Stimulated activated CD4-positive, alpha-beta T cell treated with anti-CD3 and anti-CD28 coated beads, Interleukin-12 subunit alpha, Interleukin-12 subunit beta, amount 100 ng/mL, for 48 hours (primary cell): ENCODE measurements around the gene RUNX1.
A peak's percentile ranks its signal among the peaks of the same experiment; 100 is the strongest.

Experiments
- DNase-seq, 3 donors: peaks; one replicate each; pipeline ENCODE4 v3.0.0-alpha.2; 2020; ENCODE audit warnings: low read depth in 2 of 3, low spot score in 1 of 3

Gene RUNX1

GRCh38 chr21:35062016-35062415 is 12.9 kb upstream of the RUNX1 start:
- no peak for DNase-seq

DNA sequence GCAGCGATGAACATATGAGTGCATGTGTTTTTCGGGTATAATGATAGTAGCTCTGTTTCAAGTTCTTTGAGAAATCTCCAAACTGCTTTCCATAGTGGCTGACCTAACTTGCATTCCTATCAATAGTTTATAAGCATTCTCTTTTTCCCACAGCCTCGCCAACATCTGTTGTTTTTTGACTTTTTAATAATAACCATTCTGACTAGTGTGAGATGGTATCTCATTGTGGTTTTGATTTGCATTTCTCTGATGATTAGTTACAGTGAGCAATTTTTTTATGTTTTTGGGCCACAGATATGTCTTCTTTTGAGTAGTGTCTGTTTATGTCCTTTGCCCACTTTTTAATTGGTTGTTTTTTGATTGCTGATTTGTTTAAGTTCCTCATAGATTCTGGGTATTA is 10.6 kb upstream of the RUNX1 start:
- no peak for DNase-seq

DNA sequence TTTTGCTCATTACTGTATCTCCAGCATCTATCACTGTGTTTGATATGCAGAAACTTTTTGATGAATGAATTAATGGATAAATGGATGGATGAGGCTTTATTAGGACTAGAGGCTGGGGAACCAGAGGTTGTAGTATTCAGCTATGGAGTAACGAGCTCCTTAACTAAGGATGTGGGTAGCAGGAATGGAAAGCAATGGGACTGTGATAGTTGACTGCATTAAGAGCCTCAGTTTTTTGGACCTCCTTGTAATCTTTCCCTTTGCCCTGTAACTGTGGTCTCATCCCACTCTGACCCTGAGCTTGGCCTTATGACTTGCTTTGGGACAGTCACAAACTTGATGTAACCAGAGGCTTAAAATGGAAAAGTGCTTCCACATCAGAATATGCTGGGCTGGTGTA is 9.0 kb upstream of the RUNX1 start:
- no peak for DNase-seq

- DNase-seq, result no peak
Observed at GRCh38 chr21:35057428-35057827, 8.3 kb upstream of the RUNX1 start.

GRCh38 chr21:35053356-35054096 is 4.4 kb upstream of the RUNX1 start:
- no peak for DNase-seq

DNA sequence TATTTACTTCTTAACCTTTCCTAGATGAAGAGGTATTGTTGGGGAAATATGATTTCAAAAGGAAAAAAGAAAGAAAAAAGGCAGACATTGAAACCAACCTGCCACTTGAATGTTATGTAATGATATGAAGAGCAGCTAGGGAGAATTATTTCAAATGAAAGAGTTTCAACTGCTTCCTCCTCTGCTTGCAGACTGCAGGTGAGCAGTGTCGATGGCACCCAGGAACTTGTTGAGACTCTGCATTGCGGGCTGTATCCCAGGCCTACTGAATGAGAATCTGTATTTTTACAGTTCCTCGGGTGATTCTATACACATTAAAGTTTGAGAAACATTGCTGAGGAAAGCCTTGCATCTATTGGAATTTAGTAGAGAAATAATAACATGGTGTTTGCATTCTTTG is 3.7 kb upstream of the RUNX1 start:
- DNase-seq, result no peak

DNA sequence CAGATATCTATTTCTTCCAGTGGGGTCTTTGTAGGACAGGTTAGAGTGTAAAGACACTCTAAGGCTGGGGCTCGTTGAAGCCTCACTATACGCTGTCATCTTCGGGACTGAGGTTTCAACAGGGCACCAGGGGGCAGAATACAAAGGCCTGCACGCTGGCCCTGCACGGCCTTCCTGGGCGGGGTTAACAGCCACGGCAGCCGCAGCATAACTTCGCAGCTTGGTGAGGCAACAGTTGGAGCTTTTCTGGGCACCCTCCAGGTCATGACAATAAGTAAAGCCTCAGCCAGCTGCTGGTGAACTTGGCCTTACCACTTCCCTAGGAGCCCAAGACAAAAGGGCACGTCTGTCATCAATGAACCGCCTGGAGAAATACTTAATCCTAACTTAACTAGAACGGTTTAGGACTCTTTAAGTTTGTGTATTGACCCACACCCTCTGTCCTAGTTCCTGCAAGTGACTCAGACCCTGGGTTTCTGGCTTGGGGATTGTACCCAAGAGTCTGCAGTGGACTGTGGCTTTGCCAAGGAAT is 2.3 kb upstream of the RUNX1 start:
- DNase-seq, result peak; percentile 75 to 80 (median 79)

- DNase-seq, result no peak
Observed at GRCh38 chr21:35050348-35051286, 1.5 kb upstream of the RUNX1 start.

GRCh38 chr21:35048183-35048601 is 910 bp downstream of the RUNX1 start:
- no peak for DNase-seq

DNA sequence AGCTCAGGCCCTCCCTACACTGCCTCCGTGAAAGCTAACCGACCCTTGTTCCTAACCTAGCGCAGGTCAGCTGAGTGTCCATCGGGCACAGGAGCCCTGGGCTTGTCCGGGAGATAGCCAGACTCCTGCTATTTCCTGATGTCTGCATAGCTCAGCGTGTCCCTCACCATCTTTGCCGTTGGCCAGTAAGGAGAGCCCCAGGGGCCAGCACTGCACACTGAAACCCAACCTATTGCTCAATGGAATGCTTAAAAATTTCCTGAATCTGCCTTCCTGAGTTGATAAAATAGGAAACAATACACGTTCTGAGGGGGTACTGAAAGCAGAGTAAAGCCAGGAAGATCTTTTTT is 2.2 kb downstream of the RUNX1 start:
- no peak for DNase-seq

DNA sequence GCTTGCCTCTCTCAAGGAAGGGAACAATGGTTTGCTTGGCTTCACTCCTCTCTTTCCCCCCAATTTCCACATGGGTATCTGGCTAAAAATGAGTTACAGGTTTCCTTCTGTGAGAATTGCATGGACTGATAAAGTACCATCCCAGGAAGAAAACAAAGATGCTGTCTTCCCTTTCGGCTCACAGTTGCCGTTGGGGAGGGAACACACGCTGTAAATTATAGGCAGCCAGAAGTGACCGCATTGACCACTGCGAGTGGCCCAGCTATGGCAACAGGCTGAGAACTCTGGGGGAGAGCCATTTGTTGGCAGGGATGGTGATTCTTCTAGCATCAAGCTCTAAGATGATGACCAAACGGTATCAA is 2.9 kb downstream of the RUNX1 start:
- no peak for DNase-seq

- no peak for DNase-seq
Observed at GRCh38 chr21:35045542-35046262, 3.4 kb downstream of the RUNX1 start.

DNA sequence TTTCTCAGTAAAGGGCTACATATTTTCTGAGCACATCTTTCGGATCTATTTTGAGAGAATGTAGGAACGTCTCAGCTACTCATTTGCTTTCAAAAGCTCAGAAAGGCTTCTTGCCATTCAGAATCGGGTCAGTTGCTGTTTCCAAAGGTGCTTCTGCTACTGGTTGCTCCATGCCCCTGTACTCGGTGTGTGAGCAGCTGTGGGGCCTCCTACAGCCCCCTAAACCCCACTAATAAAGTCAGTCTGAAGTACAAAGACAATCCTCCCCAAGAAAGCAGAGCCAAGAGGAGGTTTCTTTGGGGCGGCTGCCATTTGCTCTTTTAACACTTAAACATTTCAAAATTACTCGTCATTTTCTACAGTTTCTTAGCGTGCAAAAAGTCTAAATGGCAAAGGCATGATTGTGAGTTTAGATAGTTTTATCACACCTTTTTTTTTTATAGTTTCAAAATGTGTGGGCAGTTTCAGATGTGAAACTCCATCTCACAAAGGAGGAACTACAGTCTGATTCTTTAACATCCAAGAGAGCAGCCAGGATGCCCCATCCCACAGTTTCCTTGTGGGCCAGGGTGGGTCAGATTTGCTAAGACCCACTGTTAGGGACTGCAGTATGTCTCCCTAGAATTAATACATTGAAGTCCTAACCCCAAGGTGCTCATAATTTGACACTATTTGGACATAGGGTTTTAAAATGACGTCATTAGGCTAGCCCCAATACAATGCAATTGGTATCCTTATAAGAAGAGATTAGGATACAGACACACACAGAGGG is 4.1 kb downstream of the RUNX1 start:
- no peak for DNase-seq

DNA sequence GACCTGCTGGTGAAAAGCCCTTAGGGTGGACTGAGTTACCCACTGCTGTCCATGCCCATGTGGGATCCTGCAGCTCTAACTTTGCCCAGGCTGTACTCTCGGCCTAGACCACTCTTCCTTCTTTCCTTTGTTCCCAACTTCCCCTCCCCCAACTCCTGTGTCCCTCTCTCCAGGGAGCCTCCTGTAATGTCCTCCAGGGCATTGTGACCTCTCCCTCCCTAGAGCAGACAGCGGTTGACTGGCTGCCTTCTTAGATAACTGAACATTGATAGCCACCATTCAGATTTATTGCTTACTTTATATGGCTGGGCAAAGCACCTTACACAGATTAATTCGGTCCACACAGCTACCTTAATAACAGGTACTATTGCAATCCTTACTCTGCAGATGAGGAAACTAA is 5.0 kb downstream of the RUNX1 start:
- DNase-seq, result no peak

- DNase-seq, result no peak
Observed at GRCh38 chr21:35043549-35043948, 5.6 kb downstream of the RUNX1 start.

DNA sequence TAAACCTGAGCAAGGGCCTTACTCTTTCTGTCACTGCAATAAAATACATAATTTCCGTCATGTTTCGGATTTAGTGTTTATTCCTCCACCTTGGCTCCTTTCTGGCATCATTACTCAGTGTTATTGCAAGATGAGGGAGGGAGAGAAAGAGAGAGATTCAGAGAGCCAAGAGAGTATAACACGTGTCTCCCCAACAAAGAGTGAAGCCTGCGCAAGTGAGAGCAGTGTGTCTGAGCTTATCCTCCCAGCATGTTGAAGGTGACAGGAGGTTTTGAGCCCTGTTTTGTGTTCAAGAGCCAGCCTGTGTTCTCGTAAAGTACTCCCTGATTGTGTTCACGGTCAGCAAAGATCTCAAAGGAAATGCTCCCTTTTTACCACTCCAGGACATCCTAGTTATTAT is 6.3 kb downstream of the RUNX1 start:
- DNase-seq, result no peak

GRCh38 chr21:35041881-35042280 is 7.2 kb downstream of the RUNX1 start:
- DNase-seq, result no peak

- no peak for DNase-seq
Observed at GRCh38 chr21:35041122-35041521, 8.0 kb downstream of the RUNX1 start.

DNA sequence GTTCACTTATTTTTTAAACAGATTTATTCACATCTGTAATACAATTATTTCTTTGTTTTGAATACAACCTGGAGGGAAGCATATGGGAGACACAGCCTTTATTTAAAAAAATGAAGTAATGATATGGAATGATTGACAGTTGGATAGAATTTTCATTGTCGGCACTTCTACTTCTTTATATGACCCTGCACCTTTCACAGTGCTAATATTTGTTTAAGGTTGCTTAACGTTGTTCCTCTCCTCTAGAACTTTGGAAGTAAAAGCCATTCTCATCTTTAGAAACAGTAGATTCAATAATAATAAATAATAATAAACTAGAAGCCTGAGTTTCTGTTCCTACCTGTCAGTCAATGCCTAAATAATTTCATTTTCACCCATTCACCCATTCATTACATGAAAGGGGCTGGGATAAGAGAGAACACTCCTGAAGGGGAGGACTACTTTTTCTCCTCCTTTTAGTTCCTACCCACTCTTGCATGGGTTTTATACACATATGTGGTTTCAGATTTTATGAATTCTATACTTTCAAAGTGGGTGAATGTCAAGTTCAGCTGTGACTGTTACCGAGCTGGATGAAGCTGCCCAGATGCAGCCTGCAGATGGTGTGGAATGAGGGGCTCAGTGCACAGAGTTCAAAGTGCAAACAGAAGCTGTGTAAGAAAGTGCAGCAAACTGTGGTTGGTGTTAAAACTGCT is 9.4 kb downstream of the RUNX1 start:
- DNase-seq, result no peak

DNA sequence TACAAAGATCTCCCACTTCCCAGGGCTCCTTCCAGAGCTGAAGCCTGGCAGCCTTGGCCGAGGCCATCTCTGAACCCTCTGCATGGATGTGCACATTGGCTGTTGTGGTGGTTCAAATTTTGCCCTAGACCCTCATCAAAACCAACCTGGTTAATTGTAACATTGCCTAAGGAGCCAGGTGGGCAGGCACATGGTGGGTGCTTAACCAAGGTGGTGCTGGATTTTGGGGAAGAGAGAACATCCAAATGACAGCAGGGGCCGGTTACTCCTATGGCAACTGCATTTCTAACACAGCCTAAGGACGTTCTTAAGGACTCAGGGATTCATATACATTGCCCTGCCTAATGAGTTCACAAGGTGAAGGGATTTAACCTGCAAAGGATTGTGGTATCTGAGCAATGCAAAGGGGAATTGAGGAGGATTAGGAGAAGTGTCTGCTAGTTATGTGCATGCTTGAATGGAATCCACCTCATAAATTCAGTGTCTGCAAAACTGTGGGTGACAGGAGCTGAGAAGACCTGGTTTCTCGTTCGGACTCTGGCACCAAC is 10.3 kb downstream of the RUNX1 start:
- no peak for DNase-seq
